Liver (tissue), 9 donors: ENCODE results near the gene TNNC2. TPM values are rescaled to one million over a fixed set of nuclear protein-coding genes. Genes with fewer than 3 reads are reported as not detected.

Source experiments
- DNase-seq: peaks from one replicate; pipeline ENCODE4 v3.0.0-alpha.2; 2017; ENCODE audit warnings: low spot score
- H3K27ac ChIP-seq, 2 donors: one replicate each; pipeline ENCODE4 v1.7.0; 2013; ENCODE audit warnings: inconsistent platforms in 2 of 2, low read length in 2 of 2, control low read depth in 1 of 2, low read depth in 1 of 2, mild to moderate bottlenecking in 1 of 2
- H3K27me3 ChIP-seq, 4 donors: one replicate each; pipeline versions ENCODE4 v1.6.1 to v1.7.0; 2013; ENCODE audit warnings: low read length in 3 of 4, inconsistent platforms in 1 of 4, mild to moderate bottlenecking in 1 of 4, moderate library complexity in 1 of 4; ENCODE audit not compliant: control insufficient read depth in 4 of 4, insufficient read depth in 4 of 4
- H3K36me3 ChIP-seq, 4 donors: one replicate each; pipeline versions ENCODE4 v1.6.1 to v1.7.0; 2013; ENCODE audit warnings: low read length in 3 of 4, mild to moderate bottlenecking in 3 of 4, low read depth in 1 of 4, moderate library complexity in 1 of 4; ENCODE audit not compliant: control insufficient read depth in 4 of 4, insufficient read depth in 3 of 4
- H3K4me1 ChIP-seq, 4 donors: one replicate each; pipeline versions ENCODE4 v1.6.1 to v1.7.0; 2013; ENCODE audit warnings: low read length in 3 of 4, mild to moderate bottlenecking in 3 of 4, moderate library complexity in 1 of 4; ENCODE audit not compliant: control insufficient read depth in 4 of 4, insufficient read depth in 4 of 4
- H3K4me3 ChIP-seq, 3 donors: one replicate each; pipeline versions ENCODE4 v1.6.1 to v1.7.0; 2013; ENCODE audit warnings: low read length in 3 of 3, control low read depth in 1 of 3, low read depth in 1 of 3, mild to moderate bottlenecking in 1 of 3
- H3K9ac ChIP-seq, 2 donors: one replicate each; pipeline ENCODE4 v1.7.0; 2013; ENCODE audit warnings: low read length in 2 of 2, mild to moderate bottlenecking in 2 of 2, moderate library complexity in 2 of 2, control low read depth in 1 of 2, low read depth in 1 of 2
- H3K9me3 ChIP-seq, 4 donors: one replicate each; pipeline versions ENCODE4 v1.6.1 to v1.7.0; 2013; ENCODE audit warnings: low read length in 3 of 4; ENCODE audit not compliant: control insufficient read depth in 4 of 4
- FOXA1 ChIP-seq: IDR thresholded peaks from 2 replicates; pipeline ENCODE4 v1.6.1; 2016; ENCODE audit warnings: antibody characterized with exemption
- FOXA2 ChIP-seq: IDR thresholded peaks from 2 replicates; pipeline ENCODE4 v1.6.1; 2016; ENCODE audit warnings: antibody characterized with exemption
- GABPA ChIP-seq, 2 donors: IDR thresholded peaks in 1 of 2; conservative IDR thresholded peaks in 1 of 2; 2 replicates each; pipeline ENCODE4 v1.6.1; 2016; ENCODE audit warnings: antibody characterized with exemption in 2 of 2, mild to moderate bottlenecking in 1 of 2, moderate library complexity in 1 of 2
- HNF4G ChIP-seq: IDR thresholded peaks from 2 replicates; pipeline ENCODE4 v1.6.1; 2016; ENCODE audit warnings: antibody characterized with exemption
- NR2F2 ChIP-seq: IDR thresholded peaks from 2 replicates; pipeline ENCODE4 v1.6.1; 2016; ENCODE audit warnings: antibody characterized with exemption
- RAD21 ChIP-seq, 2 donors: IDR thresholded peaks; 2 replicates each; pipeline ENCODE4 v1.6.1; 2016; ENCODE audit warnings: antibody characterized with exemption in 2 of 2, mild to moderate bottlenecking in 2 of 2
- SP1 ChIP-seq: IDR thresholded peaks from 2 replicates; pipeline ENCODE4 v1.6.1; 2018; ENCODE audit warnings: antibody characterized with exemption, mild to moderate bottlenecking
- WGBS: extraction: QIAGEN DNeasy Blood & Tissue Kit; methylation state at CpG from one replicate; pipeline ENCODE4 v1.1.7; 2013; 5-methylcytosine and 5-hydroxymethylcytosine counted together
- polyA plus RNA-seq, 2 donors: library from polyadenylated mRNA; stranded (reverse) in 1 of 2; unstranded in 1 of 2; fragments of 200-250 nt in 1 of 2; fragments of >200 nt in 1 of 2; fragmentation: Nextera tagmentation in 1 of 2; extraction: Ambion mirVana in 1 of 2; gene quantifications; one replicate each; pipeline versions ENCODE4 v1.2.1 to v1.2.3, GENCODE V29; 2013 to 2015
- total RNA-seq, 2 donors: library from RNA; depleted of rRNA; stranded (reverse); fragments of >200 nt; gene quantifications; one replicate each; pipeline ENCODE4 v1.2.3, GENCODE V29; 2014
- TF ChIP-seq, protein P1 (sequence below): IDR thresholded peaks from 2 replicates; pipeline ENCODE4 v1.6.1; 2016; ENCODE audit warnings: antibody characterized with exemption, mild to moderate bottlenecking
- TF ChIP-seq, protein P2 (sequence below): fragments of 150-350 bp; IDR thresholded peaks from 2 replicates; pipeline ENCODE4 v1.5.1; 2017; ENCODE audit warnings: improper control_type of control experiment, low read depth, low read length; ENCODE audit not compliant: missing input control
- TF ChIP-seq, protein P3 (sequence below): IDR thresholded peaks from 2 replicates; pipeline ENCODE4 v1.6.1; 2016; ENCODE audit warnings: antibody characterized with exemption
- donor health status: healthy.
- donor health status: healthy.
- donor health status: healthy.
- donor health status: healthy.
- donor health status: healthy.

TNNC2 gene
- total and polyA plus RNA-seq, 4 donors, result 0.12 to 0.33 (median 0.31) TPM; not detected in 1

DNA sequence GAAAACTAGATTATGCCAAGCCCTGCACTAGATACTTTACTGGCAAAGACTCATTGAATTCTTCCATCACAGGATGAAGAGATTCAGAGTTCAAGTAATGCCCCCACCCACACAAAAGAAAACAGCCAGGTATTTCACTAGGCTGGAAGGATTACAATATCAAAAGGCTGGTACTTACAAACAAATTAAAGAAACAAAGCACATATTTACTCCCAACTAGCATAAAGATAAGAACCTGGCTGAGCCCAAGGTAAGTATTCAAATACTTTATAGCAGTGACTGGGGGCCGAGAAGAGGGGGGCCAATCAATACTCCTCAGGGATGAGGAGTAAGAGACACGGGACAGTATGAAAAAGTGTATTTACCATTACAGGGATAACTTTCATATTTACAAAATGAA lies 26.4 kb upstream of the TNNC2 start:
- Histone ChIP-seq H3K27me3 (no peaks in the 10 kb centered on the region), H3K36me3 (peaks cover 3 to 11% (median 7%) of the 10 kb centered on the region in 4 donors), H3K9me3 (no peaks in the 10 kb centered on the region), H3K27ac (no peak overlapping the region), H3K4me3 (no peak overlapping the region), H3K9ac (no peak overlapping the region), H3K4me1 (peaks cover 12 to 28% (median 22%) of the 10 kb centered on the region in 4 donors)
- TF ChIP-seq FOXA1 (no peak), FOXA2 (no peak)
- TF ChIP-seq, protein P1, sequence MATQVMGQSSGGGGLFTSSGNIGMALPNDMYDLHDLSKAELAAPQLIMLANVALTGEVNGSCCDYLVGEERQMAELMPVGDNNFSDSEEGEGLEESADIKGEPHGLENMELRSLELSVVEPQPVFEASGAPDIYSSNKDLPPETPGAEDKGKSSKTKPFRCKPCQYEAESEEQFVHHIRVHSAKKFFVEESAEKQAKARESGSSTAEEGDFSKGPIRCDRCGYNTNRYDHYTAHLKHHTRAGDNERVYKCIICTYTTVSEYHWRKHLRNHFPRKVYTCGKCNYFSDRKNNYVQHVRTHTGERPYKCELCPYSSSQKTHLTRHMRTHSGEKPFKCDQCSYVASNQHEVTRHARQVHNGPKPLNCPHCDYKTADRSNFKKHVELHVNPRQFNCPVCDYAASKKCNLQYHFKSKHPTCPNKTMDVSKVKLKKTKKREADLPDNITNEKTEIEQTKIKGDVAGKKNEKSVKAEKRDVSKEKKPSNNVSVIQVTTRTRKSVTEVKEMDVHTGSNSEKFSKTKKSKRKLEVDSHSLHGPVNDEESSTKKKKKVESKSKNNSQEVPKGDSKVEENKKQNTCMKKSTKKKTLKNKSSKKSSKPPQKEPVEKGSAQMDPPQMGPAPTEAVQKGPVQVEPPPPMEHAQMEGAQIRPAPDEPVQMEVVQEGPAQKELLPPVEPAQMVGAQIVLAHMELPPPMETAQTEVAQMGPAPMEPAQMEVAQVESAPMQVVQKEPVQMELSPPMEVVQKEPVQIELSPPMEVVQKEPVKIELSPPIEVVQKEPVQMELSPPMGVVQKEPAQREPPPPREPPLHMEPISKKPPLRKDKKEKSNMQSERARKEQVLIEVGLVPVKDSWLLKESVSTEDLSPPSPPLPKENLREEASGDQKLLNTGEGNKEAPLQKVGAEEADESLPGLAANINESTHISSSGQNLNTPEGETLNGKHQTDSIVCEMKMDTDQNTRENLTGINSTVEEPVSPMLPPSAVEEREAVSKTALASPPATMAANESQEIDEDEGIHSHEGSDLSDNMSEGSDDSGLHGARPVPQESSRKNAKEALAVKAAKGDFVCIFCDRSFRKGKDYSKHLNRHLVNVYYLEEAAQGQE, result no peak
- TF ChIP-seq, protein P2, sequence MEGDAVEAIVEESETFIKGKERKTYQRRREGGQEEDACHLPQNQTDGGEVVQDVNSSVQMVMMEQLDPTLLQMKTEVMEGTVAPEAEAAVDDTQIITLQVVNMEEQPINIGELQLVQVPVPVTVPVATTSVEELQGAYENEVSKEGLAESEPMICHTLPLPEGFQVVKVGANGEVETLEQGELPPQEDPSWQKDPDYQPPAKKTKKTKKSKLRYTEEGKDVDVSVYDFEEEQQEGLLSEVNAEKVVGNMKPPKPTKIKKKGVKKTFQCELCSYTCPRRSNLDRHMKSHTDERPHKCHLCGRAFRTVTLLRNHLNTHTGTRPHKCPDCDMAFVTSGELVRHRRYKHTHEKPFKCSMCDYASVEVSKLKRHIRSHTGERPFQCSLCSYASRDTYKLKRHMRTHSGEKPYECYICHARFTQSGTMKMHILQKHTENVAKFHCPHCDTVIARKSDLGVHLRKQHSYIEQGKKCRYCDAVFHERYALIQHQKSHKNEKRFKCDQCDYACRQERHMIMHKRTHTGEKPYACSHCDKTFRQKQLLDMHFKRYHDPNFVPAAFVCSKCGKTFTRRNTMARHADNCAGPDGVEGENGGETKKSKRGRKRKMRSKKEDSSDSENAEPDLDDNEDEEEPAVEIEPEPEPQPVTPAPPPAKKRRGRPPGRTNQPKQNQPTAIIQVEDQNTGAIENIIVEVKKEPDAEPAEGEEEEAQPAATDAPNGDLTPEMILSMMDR, result no peak
- 94% methylated on average over 2 of the region's 2 CpGs for WGBS
- no peak for DNase-seq

- H3K27ac ChIP-seq, result no peak overlapping the region
- no peak overlapping the region for H3K9ac ChIP-seq
- no peaks in the 10 kb centered on the region for H3K27me3 ChIP-seq
- H3K36me3 ChIP-seq, result peaks cover 3 to 17% (median 10%) of the 10 kb centered on the region in 4 donors
- 98% methylated on average over 6 of the region's 6 CpGs for WGBS
- no peak overlapping the region for H3K4me3 ChIP-seq
- H3K4me1 ChIP-seq, result peaks cover 8 to 22% (median 14%) of the 10 kb centered on the region in 4 donors
- H3K9me3 ChIP-seq, result no peaks in the 10 kb centered on the region
- DNase-seq, result no peak
- no peak for TF ChIP-seq GABPA (IDR thresholded peaks at IDR 0.05 in 1 of 2, conservative IDR thresholded peaks at IDR 0.05 in 1 of 2)
- TF ChIP-seq FOXA2, result no peak
- TF ChIP-seq, protein P2, result no peak
- TF ChIP-seq, protein P3, sequence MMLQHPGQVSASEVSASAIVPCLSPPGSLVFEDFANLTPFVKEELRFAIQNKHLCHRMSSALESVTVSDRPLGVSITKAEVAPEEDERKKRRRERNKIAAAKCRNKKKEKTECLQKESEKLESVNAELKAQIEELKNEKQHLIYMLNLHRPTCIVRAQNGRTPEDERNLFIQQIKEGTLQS, result no peak
- TF ChIP-seq RAD21 (IDR thresholded peaks at IDR 0.05), result no peak
- TF ChIP-seq NR2F2, result no peak
Observed at GRCh38 chr20:45852326-45852725, 25.2 kb upstream of the TNNC2 start.

DNA sequence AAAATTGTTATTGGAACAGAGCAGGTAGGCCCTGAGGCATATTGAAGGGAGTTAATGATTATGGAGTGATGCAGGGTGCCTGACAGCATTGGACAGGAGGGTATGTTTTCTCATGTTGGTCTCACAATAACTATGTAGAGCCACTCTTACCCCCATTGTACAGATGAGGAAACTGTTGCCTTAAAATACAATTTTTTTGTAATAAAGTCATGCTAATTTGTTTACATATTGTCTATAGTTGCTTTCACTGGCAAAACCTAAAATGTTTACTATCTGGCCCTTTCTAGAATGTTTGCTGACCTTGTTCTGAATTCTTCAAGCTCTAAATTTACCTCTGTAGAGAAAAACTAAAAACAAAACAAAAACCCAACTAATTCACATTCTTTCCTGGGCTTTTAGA lies 24.4 kb upstream of the TNNC2 start:
- no peak overlapping the region for H3K27ac ChIP-seq

More for the DNA sequence above, 24.4 kb upstream of the TNNC2 start:
- no peak for DNase-seq
- H3K9ac ChIP-seq, result no peak overlapping the region
- no peaks in the 10 kb centered on the region for H3K27me3 ChIP-seq
- no peak for TF ChIP-seq FOXA1
- no peak for TF ChIP-seq HNF4G
- TF ChIP-seq FOXA2, result no peak
- no peak for TF ChIP-seq SP1
- H3K9me3 ChIP-seq, result no peaks in the 10 kb centered on the region
- H3K4me1 ChIP-seq, result peaks cover 8 to 18% (median 11%) of the 10 kb centered on the region in 4 donors
- H3K4me3 ChIP-seq, result no peak overlapping the region
- H3K36me3 ChIP-seq, result peaks cover 6 to 23% (median 10%) of the 10 kb centered on the region in 4 donors
